ENCODE measurements around the gene BEST2.

Gene BEST2

DNA sequence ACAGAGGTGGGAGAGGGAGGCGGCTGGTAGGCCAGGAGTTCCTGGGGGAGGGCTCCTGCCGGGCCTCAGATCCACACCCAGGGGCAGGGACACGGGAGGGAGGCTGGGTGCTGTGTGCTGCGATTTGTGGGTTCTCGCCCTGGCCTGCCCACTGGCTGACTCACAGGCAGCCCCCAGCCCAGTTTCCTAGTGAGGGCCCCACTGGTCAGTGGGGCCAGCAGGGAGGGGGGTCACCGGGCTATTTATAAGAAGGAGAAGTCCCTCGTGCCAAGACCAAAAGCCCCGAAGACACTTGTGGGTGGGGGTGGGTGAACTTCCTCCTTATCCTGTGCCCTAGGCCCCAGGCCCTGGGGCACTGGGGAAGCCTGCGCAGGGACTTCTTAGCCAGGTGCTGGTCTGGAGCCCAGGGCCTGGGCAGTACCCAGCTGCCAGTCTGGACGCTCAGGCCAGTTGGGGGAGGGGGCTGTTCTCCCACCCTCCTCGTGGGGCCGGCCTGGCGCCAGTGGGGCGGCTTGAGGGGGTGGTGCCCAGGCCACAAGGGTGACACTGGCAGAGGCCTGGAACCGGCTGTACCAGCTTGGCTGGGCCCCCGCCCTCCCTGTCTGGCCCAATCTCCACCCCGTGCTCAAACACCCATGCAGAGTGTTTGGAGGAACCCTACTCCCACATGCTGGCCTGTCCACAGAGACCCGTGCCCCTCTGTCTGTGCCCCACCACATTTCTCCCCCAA, 34.7 kb downstream of the BEST2 start:
- TF ChIP-seq TAF1 (IDR thresholded peaks at IDR 0.05; ENCODE audit: low read depth) = 0 out of 2 replicates have a peak, but pooled peaks have one; percentile 33
- TF ChIP-seq ZBTB7A (IDR thresholded peaks at IDR 0.05; ENCODE audit: low read depth) = peak; percentile 97
- TF ChIP-seq CEBPB (IDR thresholded peaks at IDR 0.05) = no peak
- TF ChIP-seq RAD21 (IDR thresholded peaks at IDR 0.05; ENCODE audit: low read depth) = no peak
- TF ChIP-seq NFIC (IDR thresholded peaks at IDR 0.05) = peak; percentile 73
- TF ChIP-seq MAX (IDR thresholded peaks at IDR 0.05) = peak; percentile 70
- no peak for TF ChIP-seq YY1 (IDR thresholded peaks at IDR 0.05; ENCODE audit: low read depth)
- TF ChIP-seq, protein P1, sequence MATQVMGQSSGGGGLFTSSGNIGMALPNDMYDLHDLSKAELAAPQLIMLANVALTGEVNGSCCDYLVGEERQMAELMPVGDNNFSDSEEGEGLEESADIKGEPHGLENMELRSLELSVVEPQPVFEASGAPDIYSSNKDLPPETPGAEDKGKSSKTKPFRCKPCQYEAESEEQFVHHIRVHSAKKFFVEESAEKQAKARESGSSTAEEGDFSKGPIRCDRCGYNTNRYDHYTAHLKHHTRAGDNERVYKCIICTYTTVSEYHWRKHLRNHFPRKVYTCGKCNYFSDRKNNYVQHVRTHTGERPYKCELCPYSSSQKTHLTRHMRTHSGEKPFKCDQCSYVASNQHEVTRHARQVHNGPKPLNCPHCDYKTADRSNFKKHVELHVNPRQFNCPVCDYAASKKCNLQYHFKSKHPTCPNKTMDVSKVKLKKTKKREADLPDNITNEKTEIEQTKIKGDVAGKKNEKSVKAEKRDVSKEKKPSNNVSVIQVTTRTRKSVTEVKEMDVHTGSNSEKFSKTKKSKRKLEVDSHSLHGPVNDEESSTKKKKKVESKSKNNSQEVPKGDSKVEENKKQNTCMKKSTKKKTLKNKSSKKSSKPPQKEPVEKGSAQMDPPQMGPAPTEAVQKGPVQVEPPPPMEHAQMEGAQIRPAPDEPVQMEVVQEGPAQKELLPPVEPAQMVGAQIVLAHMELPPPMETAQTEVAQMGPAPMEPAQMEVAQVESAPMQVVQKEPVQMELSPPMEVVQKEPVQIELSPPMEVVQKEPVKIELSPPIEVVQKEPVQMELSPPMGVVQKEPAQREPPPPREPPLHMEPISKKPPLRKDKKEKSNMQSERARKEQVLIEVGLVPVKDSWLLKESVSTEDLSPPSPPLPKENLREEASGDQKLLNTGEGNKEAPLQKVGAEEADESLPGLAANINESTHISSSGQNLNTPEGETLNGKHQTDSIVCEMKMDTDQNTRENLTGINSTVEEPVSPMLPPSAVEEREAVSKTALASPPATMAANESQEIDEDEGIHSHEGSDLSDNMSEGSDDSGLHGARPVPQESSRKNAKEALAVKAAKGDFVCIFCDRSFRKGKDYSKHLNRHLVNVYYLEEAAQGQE (IDR thresholded peaks at IDR 0.05; ENCODE audit: low read depth) = no peak
- TF ChIP-seq FOXM1 (IDR thresholded peaks at IDR 0.05; ENCODE audit: borderline replicate concordance, low read depth) = no peak
- 0 out of 2 replicates have a peak, but pooled peaks have one; percentile 36 for TF ChIP-seq TEAD4 (IDR thresholded peaks at IDR 0.05)
- TF ChIP-seq EGR1 (IDR thresholded peaks at IDR 0.05) = peak; percentile 60
- no peak for TF ChIP-seq CREB1 (IDR thresholded peaks at IDR 0.05; ENCODE audit: low read depth)
- TF ChIP-seq, protein P2, sequence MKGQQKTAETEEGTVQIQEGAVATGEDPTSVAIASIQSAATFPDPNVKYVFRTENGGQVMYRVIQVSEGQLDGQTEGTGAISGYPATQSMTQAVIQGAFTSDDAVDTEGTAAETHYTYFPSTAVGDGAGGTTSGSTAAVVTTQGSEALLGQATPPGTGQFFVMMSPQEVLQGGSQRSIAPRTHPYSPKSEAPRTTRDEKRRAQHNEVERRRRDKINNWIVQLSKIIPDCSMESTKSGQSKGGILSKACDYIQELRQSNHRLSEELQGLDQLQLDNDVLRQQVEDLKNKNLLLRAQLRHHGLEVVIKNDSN (IDR thresholded peaks at IDR 0.05) = 0 out of 2 replicates have a peak, but pooled peaks have one; percentile 24
- peak; percentile 89 for TF ChIP-seq TCF12 (IDR thresholded peaks at IDR 0.05; ENCODE audit: low read depth)
- peak; percentile 81 for TF ChIP-seq EP300 (IDR thresholded peaks at IDR 0.05; ENCODE audit: borderline replicate concordance)

DNA sequence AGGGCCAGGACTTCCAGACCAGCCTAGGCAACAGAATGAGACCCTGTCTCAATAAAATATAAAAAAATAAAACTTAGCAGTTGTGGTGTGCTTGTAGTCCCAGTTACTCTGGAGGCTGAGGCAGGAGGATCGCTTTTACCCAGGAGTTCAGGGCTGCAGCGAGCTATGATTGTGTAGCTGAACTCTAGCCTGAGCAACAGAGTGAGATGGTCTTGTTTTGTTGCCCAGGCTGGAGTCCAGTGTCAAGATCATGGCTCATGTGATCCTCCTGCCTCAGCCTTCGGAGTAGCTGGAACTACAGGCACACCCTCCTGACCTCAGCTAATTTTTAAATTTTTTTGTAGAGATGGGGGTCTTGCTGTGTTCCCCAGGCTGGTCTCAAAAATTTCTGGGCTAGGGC, 35.4 kb downstream of the BEST2 start:
- TF ChIP-seq CREB1 (IDR thresholded peaks at IDR 0.05; ENCODE audit: low read depth) (no peak), RAD21 (IDR thresholded peaks at IDR 0.05; ENCODE audit: low read depth) (no peak), FOXM1 (IDR thresholded peaks at IDR 0.05; ENCODE audit: borderline replicate concordance, low read depth) (no peak), CEBPB (IDR thresholded peaks at IDR 0.05) (no peak), TAF1 (IDR thresholded peaks at IDR 0.05; ENCODE audit: low read depth) (no peak), NFIC (IDR thresholded peaks at IDR 0.05) (no peak), EP300 (IDR thresholded peaks at IDR 0.05; ENCODE audit: borderline replicate concordance) (no peak), TEAD4 (IDR thresholded peaks at IDR 0.05) (no peak), YY1 (IDR thresholded peaks at IDR 0.05; ENCODE audit: low read depth) (no peak), MAX (IDR thresholded peaks at IDR 0.05) (no peak), ZBTB7A (IDR thresholded peaks at IDR 0.05; ENCODE audit: low read depth) (no peak)
- TF ChIP-seq, protein P2 (IDR thresholded peaks at IDR 0.05) = no peak
- TF ChIP-seq, protein P1 (IDR thresholded peaks at IDR 0.05; ENCODE audit: low read depth) = no peak

DNA sequence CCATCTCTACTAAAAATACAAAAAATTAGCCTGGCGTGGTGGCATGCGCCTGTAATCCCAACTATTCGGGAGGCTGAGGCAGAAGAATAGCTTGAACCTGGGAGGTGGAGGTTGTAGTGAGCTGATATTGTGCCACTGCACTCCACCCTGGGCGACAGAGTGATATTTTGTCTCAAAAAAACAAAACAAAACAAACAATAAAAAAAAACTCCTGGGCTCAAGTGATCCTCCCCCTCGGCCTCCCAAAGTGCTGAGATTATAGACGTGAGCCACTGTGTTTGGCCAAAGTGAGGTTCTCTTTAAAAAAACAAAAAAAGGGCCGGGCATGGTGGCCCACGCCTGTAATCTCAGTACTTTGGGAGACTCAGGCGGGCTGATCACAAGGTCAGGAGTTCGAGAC, 35.9 kb downstream of the BEST2 start:
- no peak for TF ChIP-seq CREB1 (IDR thresholded peaks at IDR 0.05; ENCODE audit: low read depth)
- no peak for TF ChIP-seq EP300 (IDR thresholded peaks at IDR 0.05; ENCODE audit: borderline replicate concordance)
- TF ChIP-seq NFIC (IDR thresholded peaks at IDR 0.05) = no peak
- TF ChIP-seq EGR1 (IDR thresholded peaks at IDR 0.05) = no peak
- no peak for TF ChIP-seq CEBPB (IDR thresholded peaks at IDR 0.05)
- TF ChIP-seq YY1 (IDR thresholded peaks at IDR 0.05; ENCODE audit: low read depth) = no peak
- TF ChIP-seq ZBTB7A (IDR thresholded peaks at IDR 0.05; ENCODE audit: low read depth) = no peak
- TF ChIP-seq MAX (IDR thresholded peaks at IDR 0.05) = no peak
- no peak for TF ChIP-seq TEAD4 (IDR thresholded peaks at IDR 0.05)
- TF ChIP-seq FOXM1 (IDR thresholded peaks at IDR 0.05; ENCODE audit: borderline replicate concordance, low read depth) = no peak
- TF ChIP-seq RAD21 (IDR thresholded peaks at IDR 0.05; ENCODE audit: low read depth) = no peak
- TF ChIP-seq, protein P1 (IDR thresholded peaks at IDR 0.05; ENCODE audit: low read depth) = no peak
- no peak for TF ChIP-seq TCF12 (IDR thresholded peaks at IDR 0.05; ENCODE audit: low read depth)
- TF ChIP-seq, protein P2 (IDR thresholded peaks at IDR 0.05) = no peak
- no peak for TF ChIP-seq TAF1 (IDR thresholded peaks at IDR 0.05; ENCODE audit: low read depth)

Data from Ishikawa (cell line).